ENCODE data around the gene LMO2. TPM values are rescaled to one million over a fixed set of nuclear protein-coding genes. Genes with fewer than 3 reads are reported as not detected.

LMO2 gene
- total and polyA plus RNA-seq, 9 donors = 6.9 to 48.2 (median 13.5) TPM

GRCh38 chr11:33907421-33907820 lies 15.5 kb upstream of the LMO2 start:
- WGBS, 3 donors = 75 to 86% (median 81%) methylated on average over 9 of the region's 9 CpGs
- Histone ChIP-seq H3K27me3 (no peaks in the 10 kb centered on the region), H3K27ac (no peak overlapping the region)

GRCh38 chr11:33906484-33907186 lies 14.8 kb upstream of the LMO2 start:
- WGBS, 3 donors = 83 to 88% (median 86%) methylated on average over 11 of the region's 11 CpGs

More at GRCh38 chr11:33907421-33907820, 15.5 kb upstream of the LMO2 start:
- peaks cover 1% of the 10 kb centered on the region for H3K4me1 ChIP-seq (ENCODE audit: insufficient read depth)
- no peaks in the 10 kb centered on the region for H3K9me3 ChIP-seq
- H3K4me3 ChIP-seq = no peak overlapping the region
- intact Hi-C loops (cut with DNase I) = no loop called here
- H3K36me3 ChIP-seq = no peaks in the 10 kb centered on the region
- DNase-seq = no peak
- TF ChIP-seq POLR2A (IDR thresholded peaks at IDR 0.05) (no peak), EP300 (IDR thresholded peaks at IDR 0.05) (no peak), CTCF (IDR thresholded peaks at IDR 0.05) (no peak)

GRCh38 chr11:33904102-33904501 lies 12.2 kb upstream of the LMO2 start:
- intact Hi-C loops (cut with DNase I) = no loop called here
- H3K27ac ChIP-seq = no peak overlapping the region
- no peaks in the 10 kb centered on the region for H3K9me3 ChIP-seq
- TF ChIP-seq EP300 (IDR thresholded peaks at IDR 0.05) = no peak
- no peak for TF ChIP-seq POLR2A (IDR thresholded peaks at IDR 0.05)
- no peak for TF ChIP-seq CTCF (IDR thresholded peaks at IDR 0.05)
- no peak overlapping the region for H3K4me3 ChIP-seq
- 48 to 58% (median 49%) methylated on average over 5 of the region's 5 CpGs for WGBS, 3 donors
- no peaks in the 10 kb centered on the region for H3K27me3 ChIP-seq
- H3K4me1 ChIP-seq (ENCODE audit: insufficient read depth) = peaks cover 1% of the 10 kb centered on the region
- no peak for DNase-seq
- H3K36me3 ChIP-seq = no peaks in the 10 kb centered on the region

More at GRCh38 chr11:33906484-33907186, 14.8 kb upstream of the LMO2 start:
- H3K36me3 ChIP-seq = no peaks in the 10 kb centered on the region
- no peak for DNase-seq
- H3K27ac ChIP-seq = no peak overlapping the region
- H3K27me3 ChIP-seq = no peaks in the 10 kb centered on the region
- intact Hi-C loops (cut with DNase I) = no loop called here
- no peaks in the 10 kb centered on the region for H3K9me3 ChIP-seq
- TF ChIP-seq CTCF (IDR thresholded peaks at IDR 0.05) (no peak), EP300 (IDR thresholded peaks at IDR 0.05) (no peak), POLR2A (IDR thresholded peaks at IDR 0.05) (no peak)
- H3K4me1 ChIP-seq (ENCODE audit: insufficient read depth) = peaks cover 1% of the 10 kb centered on the region
- no peak overlapping the region for H3K4me3 ChIP-seq

GRCh38 chr11:33900159-33900840 lies 8.4 kb upstream of the LMO2 start:
- Histone ChIP-seq H3K27me3 (no peaks in the 10 kb centered on the region), H3K36me3 (no peaks in the 10 kb centered on the region), H3K9me3 (no peaks in the 10 kb centered on the region), H3K4me3 (no peak overlapping the region), H3K27ac (no peak overlapping the region), H3K4me1 (ENCODE audit: insufficient read depth) (peaks cover 1% of the 10 kb centered on the region)
- TF ChIP-seq CTCF (IDR thresholded peaks at IDR 0.05) (no peak), POLR2A (IDR thresholded peaks at IDR 0.05) (no peak), EP300 (IDR thresholded peaks at IDR 0.05) (no peak)
- intact Hi-C loops (cut with DNase I) = no loop called here
- 88 to 91% (median 91%) methylated on average over 7 of the region's 7 CpGs for WGBS, 3 donors
- DNase-seq = no peak
